ENCODE results near the gene TRAF3IP1. TPM values are rescaled to one million over a fixed set of nuclear protein-coding genes. Genes with fewer than 3 reads are reported as not detected.

The TRAF3IP1 gene
- total RNA-seq, 2 experiments from 2014 or later, result 5.1 to 6.9 TPM

GRCh38 chr2:238345297-238345968 lies 25.1 kb downstream of the TRAF3IP1 start:
- POLR2A ChIA-PET, result no interaction called here
- intact Hi-C loops (cut with DNase I, micrococcal nuclease), result no loop called here
- CTCF ChIA-PET, result no interaction called here

GRCh38 chr2:238346544-238346943 lies 26.2 kb downstream of the TRAF3IP1 start:
- ChIA-PET POLR2A (no interaction called here), CTCF (no interaction called here)

More at GRCh38 chr2:238345297-238345968, 25.1 kb downstream of the TRAF3IP1 start:
- no peak overlapping the region for H3K27ac ChIP-seq (ENCODE audit: low read depth in 1 of 2, low read length in 2 of 2)
- no peaks in the 10 kb centered on the region for H3K27me3 ChIP-seq (ENCODE audit: control insufficient read depth in 1 of 2, insufficient read depth in 2 of 2, low read length in 2 of 2)
- no peak overlapping the region for H3K4me3 ChIP-seq (ENCODE audit: low read length)
- H3K9me3 Mint-ChIP-seq, result no peaks in the 10 kb centered on the region
- H3K9me3 ChIP-seq (ENCODE audit: control insufficient read depth in 1 of 2, insufficient read depth in 1 of 2, low read length in 2 of 2), result no peaks in the 10 kb centered on the region
- H3K4me3 Mint-ChIP-seq, result no peak overlapping the region
- no peaks in the 10 kb centered on the region for H3K27me3 Mint-ChIP-seq
- H3K4me1 Mint-ChIP-seq (ENCODE audit: low read depth), result no peaks in the 10 kb centered on the region
- H3K27ac Mint-ChIP-seq, result no peak overlapping the region
- ATAC-seq (ENCODE audit: poor library complexity), result no peak
- H3K36me3 Mint-ChIP-seq (ENCODE audit: low read depth), result peaks cover 34% of the 10 kb centered on the region
- DNase-seq, result no peak
- H3K36me3 ChIP-seq (ENCODE audit: insufficient read depth, low read length), result peaks cover 11% of the 10 kb centered on the region
- TF ChIP-seq, protein P1, sequence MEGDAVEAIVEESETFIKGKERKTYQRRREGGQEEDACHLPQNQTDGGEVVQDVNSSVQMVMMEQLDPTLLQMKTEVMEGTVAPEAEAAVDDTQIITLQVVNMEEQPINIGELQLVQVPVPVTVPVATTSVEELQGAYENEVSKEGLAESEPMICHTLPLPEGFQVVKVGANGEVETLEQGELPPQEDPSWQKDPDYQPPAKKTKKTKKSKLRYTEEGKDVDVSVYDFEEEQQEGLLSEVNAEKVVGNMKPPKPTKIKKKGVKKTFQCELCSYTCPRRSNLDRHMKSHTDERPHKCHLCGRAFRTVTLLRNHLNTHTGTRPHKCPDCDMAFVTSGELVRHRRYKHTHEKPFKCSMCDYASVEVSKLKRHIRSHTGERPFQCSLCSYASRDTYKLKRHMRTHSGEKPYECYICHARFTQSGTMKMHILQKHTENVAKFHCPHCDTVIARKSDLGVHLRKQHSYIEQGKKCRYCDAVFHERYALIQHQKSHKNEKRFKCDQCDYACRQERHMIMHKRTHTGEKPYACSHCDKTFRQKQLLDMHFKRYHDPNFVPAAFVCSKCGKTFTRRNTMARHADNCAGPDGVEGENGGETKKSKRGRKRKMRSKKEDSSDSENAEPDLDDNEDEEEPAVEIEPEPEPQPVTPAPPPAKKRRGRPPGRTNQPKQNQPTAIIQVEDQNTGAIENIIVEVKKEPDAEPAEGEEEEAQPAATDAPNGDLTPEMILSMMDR (IDR thresholded peaks at IDR 0.05), result no peak
- no peaks in the 10 kb centered on the region for H3K4me1 ChIP-seq (ENCODE audit: insufficient read depth, low read length)

DNA sequence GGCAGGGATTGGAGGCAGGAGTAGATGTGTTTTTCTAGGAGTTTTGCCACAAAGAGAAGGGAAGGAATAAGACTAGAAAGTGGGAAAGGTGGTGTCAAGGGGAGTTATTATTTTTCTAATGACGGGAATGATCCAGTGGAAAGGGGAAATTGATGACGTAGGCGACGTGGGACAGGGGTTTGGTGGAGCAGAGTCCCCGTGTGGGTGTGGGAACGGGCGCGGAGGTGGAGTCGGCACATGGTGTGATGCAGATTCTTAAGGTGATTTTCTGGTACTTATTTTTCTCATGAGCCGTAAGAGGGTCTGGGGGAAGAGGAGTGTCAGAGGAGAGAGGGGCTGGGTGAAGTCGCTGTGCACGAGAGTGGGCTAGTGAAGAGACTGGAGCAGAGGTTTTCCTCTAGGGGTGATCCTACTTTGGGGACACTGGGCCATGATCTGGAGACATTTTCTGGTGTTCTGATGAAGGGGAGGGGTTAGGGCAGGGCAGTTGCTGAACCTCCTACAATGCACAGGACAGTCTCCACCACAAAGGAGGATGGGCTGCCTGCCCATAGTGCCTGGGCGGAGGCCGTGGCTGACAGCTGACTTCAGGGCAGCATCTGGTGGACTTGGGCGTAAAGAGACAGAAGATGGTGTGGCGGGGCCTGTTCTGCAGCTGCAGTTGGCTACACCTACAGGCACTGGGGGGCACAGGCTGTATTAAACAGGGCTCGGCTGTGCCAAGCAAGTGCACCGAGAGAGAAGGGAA lies 30.0 kb downstream of the TRAF3IP1 start:
- Mint-ChIP-seq H3K4me1 (ENCODE audit: low read depth) (no peaks in the 10 kb centered on the region), H3K36me3 (ENCODE audit: low read depth) (peaks cover 48% of the 10 kb centered on the region), H3K9me3 (no peaks in the 10 kb centered on the region), H3K27ac (no peak overlapping the region), H3K27me3 (no peaks in the 10 kb centered on the region), H3K4me3 (no peak overlapping the region)
- ChIA-PET CTCF (no interaction called here), POLR2A (no interaction called here)
- Histone ChIP-seq H3K27me3 (ENCODE audit: control insufficient read depth in 1 of 2, insufficient read depth in 2 of 2, low read length in 2 of 2) (no peaks in the 10 kb centered on the region), H3K36me3 (ENCODE audit: insufficient read depth, low read length) (peaks cover 18% of the 10 kb centered on the region), H3K4me3 (ENCODE audit: low read length) (no peak overlapping the region), H3K27ac (ENCODE audit: low read depth in 1 of 2, low read length in 2 of 2) (no peak overlapping the region), H3K9me3 (ENCODE audit: control insufficient read depth in 1 of 2, insufficient read depth in 1 of 2, low read length in 2 of 2) (no peaks in the 10 kb centered on the region), H3K4me1 (ENCODE audit: insufficient read depth, low read length) (no peaks in the 10 kb centered on the region)
- DNase-seq (no peak), ATAC-seq (ENCODE audit: poor library complexity) (no peak)
- TF ChIP-seq, protein P1 (IDR thresholded peaks at IDR 0.05), result no peak
- intact Hi-C loops (cut with DNase I, micrococcal nuclease), result no loop called here

More at GRCh38 chr2:238346544-238346943, 26.2 kb downstream of the TRAF3IP1 start:
- TF ChIP-seq, protein P1 (IDR thresholded peaks at IDR 0.05), result no peak
- ATAC-seq (ENCODE audit: poor library complexity) (no peak), DNase-seq (no peak)
- Mint-ChIP-seq H3K4me1 (ENCODE audit: low read depth) (no peaks in the 10 kb centered on the region), H3K36me3 (ENCODE audit: low read depth) (peaks cover 29% of the 10 kb centered on the region), H3K9me3 (no peaks in the 10 kb centered on the region), H3K4me3 (no peak overlapping the region), H3K27me3 (no peaks in the 10 kb centered on the region), H3K27ac (no peak overlapping the region)
- Histone ChIP-seq H3K4me1 (ENCODE audit: insufficient read depth, low read length) (no peaks in the 10 kb centered on the region), H3K27me3 (ENCODE audit: control insufficient read depth in 1 of 2, insufficient read depth in 2 of 2, low read length in 2 of 2) (no peaks in the 10 kb centered on the region), H3K36me3 (ENCODE audit: insufficient read depth, low read length) (peaks cover 11% of the 10 kb centered on the region), H3K4me3 (ENCODE audit: low read length) (no peak overlapping the region), H3K9me3 (ENCODE audit: control insufficient read depth in 1 of 2, insufficient read depth in 1 of 2, low read length in 2 of 2) (no peaks in the 10 kb centered on the region), H3K27ac (ENCODE audit: low read depth in 1 of 2, low read length in 2 of 2) (no peak overlapping the region)
- intact Hi-C loops (cut with DNase I, micrococcal nuclease), result no loop called here

Measured in CD4-positive, alpha-beta T cell (primary cell).